A673 (cell line): ENCODE results near the gene TRIM26.

Experiments used
- EZH2 ChIP-seq: fragments of 200-600 bp; sonication (generic); IDR thresholded peaks from 2 replicates; pipeline ENCODE4 v1.6.1; 2017; ENCODE audit warnings: borderline replicate concordance, low read depth, mild to moderate bottlenecking, mixed read lengths, antibody characterized with exemption, low read length; ENCODE audit not compliant: poor library complexity, severe bottlenecking
- TF ChIP-seq, protein P1 (sequence below): fragments of 300-800, 200-600 bp; sonication (generic); conservative IDR thresholded peaks from 2 replicates; pipeline ENCODE4 v1.5.1; 2017; ENCODE audit warnings: low read depth, mild to moderate bottlenecking, antibody characterized with exemption, low read length, moderate library complexity, mixed read lengths

DNA sequence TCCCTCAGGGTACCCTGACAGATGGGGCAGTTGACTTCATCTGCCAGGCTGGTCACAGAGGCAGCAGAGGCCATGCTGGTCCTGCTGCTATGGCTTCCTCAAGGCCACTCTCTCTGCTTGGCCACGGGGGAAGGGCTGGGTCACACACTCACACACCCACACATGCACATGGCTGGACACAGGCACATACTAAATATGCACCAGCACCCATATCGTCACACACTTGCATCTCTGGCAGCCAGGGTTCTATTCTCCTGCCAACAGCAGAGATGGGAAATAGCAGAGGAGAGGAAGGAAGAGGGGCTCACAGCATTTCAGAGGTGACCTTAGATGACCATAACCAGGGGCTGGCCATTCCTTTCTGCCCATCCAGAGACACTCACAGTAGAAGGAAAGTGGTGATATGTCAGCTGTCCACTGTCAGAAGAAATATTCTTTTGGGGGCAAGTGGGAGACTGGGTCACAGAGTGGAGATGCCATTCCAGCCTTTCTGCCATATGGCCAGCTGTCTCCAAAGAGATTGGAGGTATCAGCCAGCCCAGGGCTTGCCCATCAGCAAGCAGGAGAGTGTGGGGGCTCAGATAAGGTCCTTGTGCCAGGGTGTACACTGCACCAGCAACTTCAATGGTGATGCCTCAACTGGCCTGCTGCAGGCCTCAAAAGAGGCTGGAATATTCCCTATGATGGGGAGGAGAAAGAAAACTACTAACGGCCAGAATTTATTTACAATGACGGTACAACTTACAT is 52.2 kb downstream of the TRIM26 start, which contains the start of gene TRIM10:
- TF ChIP-seq, protein P1, sequence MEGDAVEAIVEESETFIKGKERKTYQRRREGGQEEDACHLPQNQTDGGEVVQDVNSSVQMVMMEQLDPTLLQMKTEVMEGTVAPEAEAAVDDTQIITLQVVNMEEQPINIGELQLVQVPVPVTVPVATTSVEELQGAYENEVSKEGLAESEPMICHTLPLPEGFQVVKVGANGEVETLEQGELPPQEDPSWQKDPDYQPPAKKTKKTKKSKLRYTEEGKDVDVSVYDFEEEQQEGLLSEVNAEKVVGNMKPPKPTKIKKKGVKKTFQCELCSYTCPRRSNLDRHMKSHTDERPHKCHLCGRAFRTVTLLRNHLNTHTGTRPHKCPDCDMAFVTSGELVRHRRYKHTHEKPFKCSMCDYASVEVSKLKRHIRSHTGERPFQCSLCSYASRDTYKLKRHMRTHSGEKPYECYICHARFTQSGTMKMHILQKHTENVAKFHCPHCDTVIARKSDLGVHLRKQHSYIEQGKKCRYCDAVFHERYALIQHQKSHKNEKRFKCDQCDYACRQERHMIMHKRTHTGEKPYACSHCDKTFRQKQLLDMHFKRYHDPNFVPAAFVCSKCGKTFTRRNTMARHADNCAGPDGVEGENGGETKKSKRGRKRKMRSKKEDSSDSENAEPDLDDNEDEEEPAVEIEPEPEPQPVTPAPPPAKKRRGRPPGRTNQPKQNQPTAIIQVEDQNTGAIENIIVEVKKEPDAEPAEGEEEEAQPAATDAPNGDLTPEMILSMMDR, result no peak
- no peak for TF ChIP-seq EZH2
